NT2/D1 (cell line): Measurements from ENCODE around the gene PRLHR.

Source experiments
- SUZ12 ChIP-seq: IDR thresholded peaks from 2 replicates; pipeline ENCODE4 v1.6.1; 2011; ENCODE audit not compliant: insufficient read length, insufficient read depth; ENCODE audit errors: extremely low read depth
- YY1 ChIP-seq: IDR thresholded peaks from 2 replicates; pipeline ENCODE4 v1.6.1; 2011; ENCODE audit not compliant: insufficient read length, insufficient read depth
- ZNF274 ChIP-seq: IDR thresholded peaks from 2 replicates; pipeline ENCODE4 v1.6.1; 2011; ENCODE audit warnings: mild to moderate bottlenecking, low read depth, low read length

DNA sequence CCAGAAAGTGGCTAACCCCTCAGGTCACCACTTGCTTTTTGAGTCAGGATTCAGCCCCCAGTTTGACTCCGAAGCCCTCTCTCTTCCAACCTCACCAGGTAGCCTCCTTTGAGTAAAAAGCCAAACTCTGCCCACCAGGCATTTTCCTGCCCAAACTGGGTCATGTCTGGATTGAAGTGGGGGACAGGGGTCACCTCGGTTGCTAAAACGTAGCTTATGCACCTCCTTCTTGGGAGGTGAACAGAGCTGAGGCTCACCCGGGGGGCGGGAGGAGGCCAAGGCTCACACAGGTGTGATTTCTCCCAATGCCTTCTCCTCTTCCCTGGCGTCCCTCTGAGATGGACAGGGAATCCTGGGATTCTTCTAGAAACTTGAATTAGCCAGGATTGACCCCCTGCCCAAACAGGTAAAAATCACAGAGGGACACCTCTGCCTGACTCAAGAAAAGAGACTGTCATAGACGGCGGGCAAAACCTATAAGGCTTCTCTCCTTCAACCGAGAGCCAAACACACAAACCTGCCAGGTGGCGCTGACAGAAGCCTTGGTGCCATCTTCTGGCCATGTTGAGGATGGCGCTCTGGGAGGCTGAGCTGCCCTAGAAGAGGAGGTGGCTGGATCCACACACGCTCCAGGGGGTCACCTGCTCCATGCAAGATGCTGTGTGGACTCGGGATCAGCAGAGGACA, 51.6 kb downstream of the PRLHR start:
- no peak for TF ChIP-seq YY1
- TF ChIP-seq ZNF274 = no peak
- no peak for TF ChIP-seq SUZ12
